HEK293T (cell line): ENCODE measurements around the gene DZIP1.

ENCODE experiments used
- PKNOX1 ChIP-seq: fragments of 450-650 bp; IDR thresholded peaks from 2 replicates; pipeline ENCODE4 v1.6.1; 2016
- SP1 ChIP-seq: fragments of 450-650 bp; IDR thresholded peaks from 2 replicates; pipeline ENCODE4 v1.6.1; 2017

DNA sequence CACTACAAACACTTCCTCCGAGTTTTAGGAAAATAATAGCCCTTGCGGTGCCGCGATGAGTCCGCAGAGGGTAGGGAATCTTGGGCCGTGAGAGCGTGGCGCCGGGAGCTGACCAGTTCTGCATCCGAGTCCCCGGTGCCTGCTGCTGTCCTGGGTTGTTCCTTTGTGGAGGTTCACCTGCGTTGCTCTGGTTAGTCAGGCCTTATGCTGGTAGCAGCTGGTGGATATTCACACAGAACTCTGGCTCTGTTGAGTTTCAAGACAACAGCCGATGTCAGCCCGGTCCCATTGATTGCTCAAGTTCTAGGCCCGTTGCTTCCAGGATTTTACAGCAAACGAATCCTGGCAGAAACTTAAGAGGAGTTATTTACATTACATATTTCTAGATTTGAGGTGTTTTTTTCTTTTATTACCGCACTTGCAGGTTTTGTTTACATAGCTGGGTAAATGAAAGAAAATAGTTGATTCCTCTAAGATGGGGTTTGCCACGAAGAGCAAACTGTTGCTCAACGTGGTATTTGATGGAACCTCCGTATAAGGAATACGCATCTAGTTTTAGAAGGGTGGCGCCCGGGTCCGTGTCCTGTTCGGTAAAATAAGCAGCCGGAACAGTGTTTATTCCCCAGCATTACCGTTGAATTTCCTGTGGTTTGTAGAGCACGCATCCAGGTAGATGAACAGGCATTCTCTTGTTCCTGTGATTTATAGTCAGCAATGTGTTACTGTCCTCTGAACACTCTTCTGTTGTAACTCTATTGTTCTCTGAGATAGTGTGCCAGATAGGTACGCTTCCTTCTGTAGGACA, 90.7 kb downstream of the DZIP1 start:
- TF ChIP-seq SP1 (no peak), PKNOX1 (no peak)
